HepG2 (cell line): ENCODE measurements around the gene ERMARD. TPM values are rescaled to one million over a fixed set of nuclear protein-coding genes. Genes with fewer than 3 reads are reported as not detected.

Experiments used
- ARNT ChIP-seq: fragments of 450-650 bp; IDR thresholded peaks from 2 replicates; pipeline ENCODE4 v1.6.1; 2017
- CBX2 ChIP-seq, 2 experiments: fragments of 200-600 bp in 1 of 2; sonication (generic); formaldehyde crosslinking in 1 of 2; IDR thresholded peaks; 2 replicates each; pipeline versions ENCODE4 v1.7.0 to v1.8.1; 2018 to 2022; ENCODE audit warnings: low read depth in 2 of 2, low read length in 1 of 2, mild to moderate bottlenecking in 1 of 2, missing genetic modification reagents in 1 of 2
- DR1 ChIP-seq: sonication (generic); formaldehyde crosslinking; IDR thresholded peaks from 2 replicates; pipeline ENCODE4 v1.8.0; 2021; ENCODE audit warnings: mild to moderate bottlenecking, missing genetic modification reagents, inconsistent platforms
- EZH2 ChIP-seq: conservative IDR thresholded peaks from 2 replicates; pipeline ENCODE4 v1.6.1; 2012; ENCODE audit warnings: mild to moderate bottlenecking, low read depth, low read length, moderate library complexity
- HDAC6 ChIP-seq: fragments of 200-600 bp; sonication (generic); IDR thresholded peaks from 2 replicates; pipeline ENCODE4 v1.7.0; 2017; ENCODE audit warnings: mild to moderate bottlenecking, antibody characterized with exemption, low read length, low read depth
- KDM5B ChIP-seq: sonication (generic); formaldehyde crosslinking; IDR thresholded peaks from 2 replicates; pipeline ENCODE4 v1.4.0; 2020; ENCODE audit warnings: missing genetic modification reagents, mild to moderate bottlenecking, borderline replicate concordance
- KIAA2018 ChIP-seq: sonication (generic); formaldehyde crosslinking; IDR thresholded peaks from 2 replicates; pipeline ENCODE4 v1.5.0; 2020; ENCODE audit warnings: mild to moderate bottlenecking, missing genetic modification reagents, borderline replicate concordance
- NCOA1 ChIP-seq: sonication (generic); formaldehyde crosslinking; IDR thresholded peaks from 2 replicates; pipeline ENCODE4 v1.9.0; 2021; ENCODE audit warnings: missing genetic modification reagents
- SMYD3 ChIP-seq: sonication (generic); formaldehyde crosslinking; IDR thresholded peaks from 2 replicates; pipeline ENCODE4 v1.8.1; 2023; ENCODE audit warnings: mild to moderate bottlenecking, missing genetic modification reagents
- ZMAT3 ChIP-seq: sonication (generic); formaldehyde crosslinking; conservative IDR thresholded peaks from 2 replicates; pipeline ENCODE4 v1.7.0; 2021; ENCODE audit warnings: missing genetic modification reagents
- ZNF12 ChIP-seq: sonication (generic); formaldehyde crosslinking; IDR thresholded peaks from 2 replicates; pipeline ENCODE4 v1.5.0; 2020; ENCODE audit warnings: missing genetic modification reagents
- ZNF350 ChIP-seq: sonication (generic); formaldehyde crosslinking; IDR thresholded peaks from 2 replicates; pipeline ENCODE4 v1.4.0; 2020; ENCODE audit warnings: mild to moderate bottlenecking, low read depth, missing genetic modification reagents, borderline replicate concordance
- ZNF446 ChIP-seq: sonication (generic); formaldehyde crosslinking; IDR thresholded peaks from 2 replicates; pipeline ENCODE4 v1.5.0; 2020; ENCODE audit warnings: mild to moderate bottlenecking, missing genetic modification reagents
- ZNF543 ChIP-seq: sonication (generic); formaldehyde crosslinking; IDR thresholded peaks from 2 replicates; pipeline ENCODE4 v1.4.0; 2020; ENCODE audit warnings: mild to moderate bottlenecking, missing genetic modification reagents
- ZSCAN30 ChIP-seq: sonication (generic); formaldehyde crosslinking; IDR thresholded peaks from 2 replicates; pipeline ENCODE4 v1.5.0; 2020; ENCODE audit warnings: mild to moderate bottlenecking, missing genetic modification reagents
- polyA plus RNA-seq, 8 experiments: library from polyadenylated mRNA; depleted of rRNA in 3 of 8; stranded (reverse) in 7 of 8; unstranded in 1 of 8; fragments of >200 nt; fragmentation: Illumina TruSeq in 4 of 8; extraction: Trizol in 4 of 8; gene quantifications; 2 replicates each; pipeline versions ENCODE4 v1.2.1 to v1.2.3, GENCODE V29; 2011 to 2016; ENCODE audit warnings: low read depth in 4 of 8, missing spikeins in 1 of 8, mixed read lengths in 1 of 8; ENCODE audit not compliant: insufficient read depth in 1 of 8
- total RNA-seq, 5 experiments: library from RNA; depleted of rRNA; stranded (reverse); fragments of >200 nt; fragmentation: Illumina TruSeq; extraction: Trizol; gene quantifications; 2 replicates each; pipeline ENCODE4 v1.2.3, GENCODE V29; 2016; ENCODE audit warnings: low read depth in 1 of 5
- TF ChIP-seq, protein P1 (sequence below): sonication (generic); formaldehyde crosslinking; IDR thresholded peaks from 2 replicates; pipeline ENCODE4 v1.5.0; 2020; ENCODE audit warnings: missing genetic modification reagents
- TF ChIP-seq, protein P2 (sequence below): IDR thresholded peaks from 2 replicates; pipeline ENCODE4 v1.6.1; 2016; ENCODE audit warnings: mild to moderate bottlenecking
- TF ChIP-seq, protein P3 (sequence below): sonication (generic); formaldehyde crosslinking; IDR thresholded peaks from 2 replicates; pipeline ENCODE4 v1.4.0; 2020; ENCODE audit warnings: missing genetic modification reagents; ENCODE audit errors: not compliant biosample characterization

The ERMARD gene
- total and polyA plus RNA-seq, 2 of the 13 experiments (the other 11 are each of a cell fraction or from before 2014, with no cell fraction given), result 8.8 to 10.7 TPM

GRCh38 chr6:169724494-169725124, 26.8 kb upstream of the ERMARD start, which contains the start of gene PHF10 (continued):
- TF ChIP-seq, protein P1, sequence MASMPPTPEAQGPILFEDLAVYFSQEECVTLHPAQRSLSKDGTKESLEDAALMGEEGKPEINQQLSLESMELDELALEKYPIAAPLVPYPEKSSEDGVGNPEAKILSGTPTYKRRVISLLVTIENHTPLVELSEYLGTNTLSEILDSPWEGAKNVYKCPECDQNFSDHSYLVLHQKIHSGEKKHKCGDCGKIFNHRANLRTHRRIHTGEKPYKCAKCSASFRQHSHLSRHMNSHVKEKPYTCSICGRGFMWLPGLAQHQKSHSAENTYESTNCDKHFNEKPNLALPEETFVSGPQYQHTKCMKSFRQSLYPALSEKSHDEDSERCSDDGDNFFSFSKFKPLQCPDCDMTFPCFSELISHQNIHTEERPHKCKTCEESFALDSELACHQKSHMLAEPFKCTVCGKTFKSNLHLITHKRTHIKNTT (CRISPR knock-in tag), result no peak
- TF ChIP-seq, protein P2, sequence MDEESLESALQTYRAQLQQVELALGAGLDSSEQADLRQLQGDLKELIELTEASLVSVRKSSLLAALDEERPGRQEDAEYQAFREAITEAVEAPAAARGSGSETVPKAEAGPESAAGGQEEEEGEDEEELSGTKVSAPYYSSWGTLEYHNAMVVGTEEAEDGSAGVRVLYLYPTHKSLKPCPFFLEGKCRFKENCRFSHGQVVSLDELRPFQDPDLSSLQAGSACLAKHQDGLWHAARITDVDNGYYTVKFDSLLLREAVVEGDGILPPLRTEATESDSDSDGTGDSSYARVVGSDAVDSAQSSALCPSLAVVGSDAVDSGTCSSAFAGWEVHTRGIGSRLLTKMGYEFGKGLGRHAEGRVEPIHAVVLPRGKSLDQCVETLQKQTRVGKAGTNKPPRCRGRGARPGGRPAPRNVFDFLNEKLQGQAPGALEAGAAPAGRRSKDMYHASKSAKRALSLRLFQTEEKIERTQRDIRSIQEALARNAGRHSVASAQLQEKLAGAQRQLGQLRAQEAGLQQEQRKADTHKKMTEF, result peak; percentile 83; the same call in 1 of the 2 replicates
- TF ChIP-seq, protein P3, sequence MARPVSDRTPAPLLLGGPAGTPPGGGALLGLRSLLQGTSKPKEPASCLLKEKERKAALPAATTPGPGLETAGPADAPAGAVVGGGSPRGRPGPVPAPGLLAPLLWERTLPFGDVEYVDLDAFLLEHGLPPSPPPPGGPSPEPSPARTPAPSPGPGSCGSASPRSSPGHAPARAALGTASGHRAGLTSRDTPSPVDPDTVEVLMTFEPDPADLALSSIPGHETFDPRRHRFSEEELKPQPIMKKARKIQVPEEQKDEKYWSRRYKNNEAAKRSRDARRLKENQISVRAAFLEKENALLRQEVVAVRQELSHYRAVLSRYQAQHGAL (CRISPR knock-in tag), result no peak
- TF ChIP-seq ZNF350 (no peak), KIAA2018 (CRISPR knock-in tag) (no peak; the same call in 1 of the 2 replicates), KDM5B (peak; percentile 94), EZH2 (no peak), ARNT (no peak), CBX2 (IDR thresholded peaks at IDR 0.05; ENCODE audit: low read depth, low read length) (no peak), CBX2 (CRISPR knock-in tag; IDR thresholded peaks at IDR 0.05; ENCODE audit: low read depth) (no peak), NCOA1 (CRISPR knock-in tag) (peak; percentile 95; the same call in 1 of the 2 replicates), DR1 (no peak; the same call in 1 of the 2 replicates), ZMAT3 (CRISPR knock-in tag) (no peak; the same call in 1 of the 2 replicates), ZNF543 (CRISPR knock-in tag) (peak; percentile 83; the same call in 1 of the 2 replicates), HDAC6 (0 out of 2 replicates have a peak, but pooled peaks have one; percentile 16), ZNF446 (peak; percentile 92; the same call in 1 of the 2 replicates), ZNF12 (CRISPR knock-in tag) (peak; percentile 53; the same call in 1 of the 2 replicates), SMYD3 (CRISPR knock-in tag) (no peak), ZSCAN30 (CRISPR knock-in tag) (no peak)
